IPS-15b (cell line): ENCODE results near the gene DNAH3.
"Not testable (repeated sequence)": the region's sequence is repeated elsewhere in the genome, so short reads cannot be mapped to it uniquely, and the experiment has no call there.

ENCODE experiments used
- H3K27me3 ChIP-seq: one replicate; pipeline ENCODE4 v1.6.1; 2013; ENCODE audit warnings: low read length; ENCODE audit not compliant: control insufficient read depth, insufficient read depth
- H3K36me3 ChIP-seq: one replicate; pipeline ENCODE4 v1.6.1; 2013; ENCODE audit warnings: low read length; ENCODE audit not compliant: control insufficient read depth, insufficient read depth
- H3K4me1 ChIP-seq: one replicate; pipeline ENCODE4 v1.6.1; 2013; ENCODE audit warnings: mild to moderate bottlenecking, low read length; ENCODE audit not compliant: control insufficient read depth, insufficient read depth
- H3K4me3 ChIP-seq: one replicate; pipeline ENCODE4 v1.5.1; 2013; ENCODE audit warnings: low read depth, low read length
- H3K9ac ChIP-seq: one replicate; pipeline ENCODE4 v1.6.1; 2013; ENCODE audit warnings: low read depth, mild to moderate bottlenecking, low read length
- H3K9me3 ChIP-seq: one replicate; pipeline ENCODE4 v1.6.1; 2013; ENCODE audit warnings: mild to moderate bottlenecking, low read length; ENCODE audit not compliant: control insufficient read depth, insufficient read depth

Gene DNAH3

GRCh38 chr16:21021316-21021715 lies 129.3 kb downstream of the DNAH3 start:
- H3K27me3 ChIP-seq, result no peaks in the 10 kb centered on the region
- H3K4me3 ChIP-seq, result no peak overlapping the region
- no peak overlapping the region for H3K9ac ChIP-seq
- H3K36me3 ChIP-seq, result no peaks in the 10 kb centered on the region
- no peaks in the 10 kb centered on the region for H3K4me1 ChIP-seq
- H3K9me3 ChIP-seq, result no peaks in the 10 kb centered on the region

DNA sequence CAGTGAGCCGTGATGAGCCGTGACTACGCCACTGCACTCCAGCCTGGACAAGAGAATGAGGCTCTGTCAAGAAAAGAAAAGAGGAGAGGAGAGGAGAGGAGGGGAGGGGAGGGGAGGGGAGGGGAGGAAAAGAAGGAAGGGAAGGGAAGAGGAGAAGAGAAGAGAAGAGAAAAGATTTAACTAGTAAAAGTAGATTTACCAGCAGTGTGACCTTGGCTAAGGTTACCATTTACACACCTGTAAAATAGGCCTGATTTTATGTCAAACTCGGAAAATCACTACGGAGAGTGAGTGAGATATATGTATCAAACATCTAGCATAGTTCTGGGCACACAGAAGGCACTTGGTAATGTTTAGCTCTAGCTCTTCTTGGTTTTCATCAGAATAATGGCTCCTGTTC lies 140.8 kb downstream of the DNAH3 start:
- Histone ChIP-seq H3K36me3 (no peaks in the 10 kb centered on the region), H3K4me3 (no peak overlapping the region)

DNA sequence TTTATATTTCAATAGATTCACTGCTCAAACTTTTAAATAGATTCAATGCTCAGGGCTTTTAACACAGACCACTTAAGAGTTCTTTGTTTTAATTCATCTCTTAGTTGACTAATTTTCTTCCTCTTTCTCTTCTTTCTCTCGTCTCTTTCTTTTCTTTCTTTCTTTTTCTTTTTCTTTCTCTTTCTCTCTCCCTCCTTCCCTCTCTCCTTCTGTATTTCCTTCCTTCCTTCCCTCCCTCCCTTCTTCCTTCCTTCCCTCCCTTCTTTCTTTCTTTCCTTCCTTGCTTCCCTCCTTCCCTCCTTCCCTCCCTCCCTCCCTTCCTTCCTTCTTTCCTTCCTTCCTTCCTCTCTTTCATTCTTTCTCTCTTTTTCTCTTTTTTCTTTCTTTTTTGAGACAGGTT lies 145.6 kb downstream of the DNAH3 start:
- no peaks in the 10 kb centered on the region for H3K27me3 ChIP-seq
- H3K4me3 ChIP-seq, result no peak overlapping the region
- H3K9me3 ChIP-seq, result no peaks in the 10 kb centered on the region
- no peaks in the 10 kb centered on the region for H3K36me3 ChIP-seq
- peaks cover under 1% of the 10 kb centered on the region for H3K4me1 ChIP-seq
- no peak overlapping the region for H3K9ac ChIP-seq

More for the DNA sequence above, 140.8 kb downstream of the DNAH3 start:
- Histone ChIP-seq H3K9ac (no peak overlapping the region), H3K4me1 (peaks cover 2% of the 10 kb centered on the region), H3K27me3 (no peaks in the 10 kb centered on the region), H3K9me3 (no peaks in the 10 kb centered on the region)

- Histone ChIP-seq H3K27me3 (no peaks in the 10 kb centered on the region), H3K4me3 (no peak overlapping the region), H3K4me1 (no peaks in the 10 kb centered on the region), H3K9ac (no peak overlapping the region), H3K36me3 (no peaks in the 10 kb centered on the region), H3K9me3 (no peaks in the 10 kb centered on the region)
Observed at GRCh38 chr16:21001262-21001661, 149.4 kb downstream of the DNAH3 start.

DNA sequence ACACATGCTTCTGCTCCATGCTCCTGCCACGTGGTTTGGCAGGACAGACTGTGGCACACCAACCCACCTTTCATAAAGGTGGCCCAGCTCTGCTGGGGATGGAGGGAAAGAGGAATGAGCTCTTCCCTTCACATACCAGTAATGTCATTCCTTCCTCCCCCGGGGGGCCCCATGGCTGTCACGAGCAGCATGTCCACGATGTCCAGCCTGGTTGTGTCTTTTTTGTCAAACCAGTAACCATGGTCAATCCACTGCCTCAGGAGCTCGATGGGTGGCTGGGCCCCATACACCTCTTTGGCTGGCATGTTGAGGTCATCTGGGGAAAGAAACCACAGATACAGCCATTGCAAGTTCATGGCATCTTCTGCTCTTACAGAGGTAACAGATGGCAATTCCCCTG lies 153.5 kb downstream of the DNAH3 start:
- Histone ChIP-seq H3K9me3 (no peaks in the 10 kb centered on the region), H3K4me1 (no peaks in the 10 kb centered on the region), H3K27me3 (no peaks in the 10 kb centered on the region), H3K9ac (no peak overlapping the region), H3K36me3 (no peaks in the 10 kb centered on the region), H3K4me3 (no peak overlapping the region)

GRCh38 chr16:20995711-20996110 lies 154.9 kb downstream of the DNAH3 start:
- no peak overlapping the region for H3K9ac ChIP-seq
- no peaks in the 10 kb centered on the region for H3K9me3 ChIP-seq
- no peaks in the 10 kb centered on the region for H3K4me1 ChIP-seq
- H3K4me3 ChIP-seq, result no peak overlapping the region
- no peaks in the 10 kb centered on the region for H3K36me3 ChIP-seq
- H3K27me3 ChIP-seq, result no peaks in the 10 kb centered on the region

- H3K4me1 ChIP-seq, H3K36me3 ChIP-seq, H3K9ac ChIP-seq, H3K27me3 ChIP-seq, H3K4me3 ChIP-seq, H3K9me3 ChIP-seq: not testable (repeated sequence)
Observed at GRCh38 chr16:20989496-20990070, 161.1 kb downstream of the DNAH3 start.

GRCh38 chr16:20987049-20987448 lies 163.6 kb downstream of the DNAH3 start:
- Histone ChIP-seq H3K36me3 (no peaks in the 10 kb centered on the region), H3K9me3 (no peaks in the 10 kb centered on the region), H3K4me3 (no peak overlapping the region), H3K27me3 (no peaks in the 10 kb centered on the region), H3K9ac (no peak overlapping the region), H3K4me1 (no peaks in the 10 kb centered on the region)

- H3K9me3 ChIP-seq, result no peaks in the 10 kb centered on the region
- no peak overlapping the region for H3K9ac ChIP-seq
- no peaks in the 10 kb centered on the region for H3K36me3 ChIP-seq
Observed at GRCh38 chr16:20984019-20984418, 166.6 kb downstream of the DNAH3 start.

DNA sequence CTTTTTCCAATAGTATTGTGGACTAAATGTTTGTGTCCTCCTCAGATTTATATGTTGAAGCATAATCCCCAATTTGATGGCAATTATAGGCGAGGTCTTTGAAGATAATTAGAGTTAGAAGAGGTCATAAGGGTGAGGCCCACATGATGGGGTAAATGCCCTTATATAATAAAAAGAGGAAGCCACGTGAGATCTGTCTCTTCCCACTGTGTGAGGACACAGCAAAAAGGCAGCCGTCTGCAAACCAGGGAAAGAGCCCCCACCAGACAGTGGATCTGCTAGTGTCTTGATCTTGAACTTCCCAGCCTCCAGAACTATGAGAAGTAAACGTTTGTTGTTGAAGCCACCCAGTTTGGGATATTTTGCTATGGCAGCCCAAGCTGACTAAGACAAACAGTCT lies 174.1 kb downstream of the DNAH3 start:
- Histone ChIP-seq H3K27me3 (no peaks in the 10 kb centered on the region), H3K9me3 (no peaks in the 10 kb centered on the region), H3K36me3 (no peaks in the 10 kb centered on the region), H3K9ac (no peak overlapping the region), H3K4me3 (no peak overlapping the region), H3K4me1 (no peaks in the 10 kb centered on the region)

More at GRCh38 chr16:20984019-20984418, 166.6 kb downstream of the DNAH3 start:
- H3K27me3 ChIP-seq, result no peaks in the 10 kb centered on the region
- H3K4me1 ChIP-seq, result no peaks in the 10 kb centered on the region
- H3K4me3 ChIP-seq, result no peak overlapping the region

- not testable (repeated sequence) for H3K27me3 ChIP-seq, H3K36me3 ChIP-seq, H3K4me3 ChIP-seq, H3K9me3 ChIP-seq, H3K9ac ChIP-seq
- peaks cover 15% of the 10 kb centered on the region for H3K4me1 ChIP-seq
Observed at GRCh38 chr16:20973201-20973600, 177.4 kb downstream of the DNAH3 start.

GRCh38 chr16:20971401-20971800 lies 179.2 kb downstream of the DNAH3 start:
- H3K4me1 ChIP-seq, result peaks cover 26% of the 10 kb centered on the region
- no peaks in the 10 kb centered on the region for H3K36me3 ChIP-seq
- no peak overlapping the region for H3K4me3 ChIP-seq
- no peaks in the 10 kb centered on the region for H3K27me3 ChIP-seq
- no peak overlapping the region for H3K9ac ChIP-seq
- no peaks in the 10 kb centered on the region for H3K9me3 ChIP-seq
